GM23338 (cell line): ENCODE data around the gene XYLT1. TPM values are rescaled to one million over a fixed set of nuclear protein-coding genes. Genes with fewer than 3 reads are reported as not detected.

ENCODE experiments used
- ATAC-seq: fragments of 200-7000 bp; cut with Tn5 transposase; 3 replicates; pipeline ENCODE4 v1.9.1; 2020
- DNase-seq: peaks from one replicate; pipeline ENCODE4 v3.0.0-alpha.2; 2015; ENCODE audit warnings: low spot score
- H2AFZ ChIP-seq: fragments of 200-600 bp; sonication (generic); 2 replicates; pipeline ENCODE4 v1.8.0; 2016; ENCODE audit warnings: antibody characterized with exemption, mild to moderate bottlenecking, moderate library complexity
- H3F3A ChIP-seq: fragments of 200-600 bp; sonication (generic); replicated peaks from 2 replicates; pipeline ENCODE4 v1.8.0; 2017; ENCODE audit warnings: antibody characterized with exemption, mixed run types, low read depth
- H3K27ac ChIP-seq: fragments of 200-600 bp; sonication (generic); 2 replicates; pipeline ENCODE4 v1.6.1; 2016; ENCODE audit warnings: low read depth
- H3K27me3 ChIP-seq: fragments of 200-600 bp; sonication (generic); 2 replicates; pipeline ENCODE4 v1.8.0; 2016; ENCODE audit warnings: mild to moderate bottlenecking, mixed run types, moderate library complexity; ENCODE audit not compliant: insufficient read depth
- H3K36me3 ChIP-seq: fragments of 200-600 bp; sonication (generic); 2 replicates; pipeline ENCODE4 v1.8.0; 2016; ENCODE audit warnings: mild to moderate bottlenecking; ENCODE audit not compliant: insufficient read depth
- H3K4me1 ChIP-seq: fragments of 200-600 bp; sonication (generic); 2 replicates; pipeline ENCODE4 v1.8.0; 2016; ENCODE audit warnings: mild to moderate bottlenecking, moderate library complexity; ENCODE audit not compliant: insufficient read depth
- H3K4me2 ChIP-seq: fragments of 200-600 bp; sonication (generic); 2 replicates; pipeline ENCODE4 v1.7.1; 2017; ENCODE audit warnings: mixed run types
- H3K4me3 ChIP-seq: fragments of 200-600 bp; sonication (generic); 2 replicates; pipeline ENCODE4 v1.6.1; 2016; ENCODE audit warnings: mixed run types
- H3K79me2 ChIP-seq: fragments of 200-600 bp; sonication (generic); replicated peaks from 2 replicates; pipeline ENCODE4 v1.8.0; 2017; ENCODE audit warnings: mild to moderate bottlenecking; ENCODE audit not compliant: insufficient read depth
- H3K9me2 ChIP-seq: fragments of 200-600 bp; sonication (generic); 2 replicates; pipeline ENCODE4 v1.8.0; 2017; ENCODE audit not compliant: insufficient read depth
- H4K20me1 ChIP-seq: fragments of 200-600 bp; sonication (generic); replicated peaks from 2 replicates; pipeline ENCODE4 v1.8.0; 2017; ENCODE audit warnings: mild to moderate bottlenecking; ENCODE audit not compliant: insufficient read depth
- H3K27ac Mint-ChIP-seq: 2 replicates; pipeline ENCODE4 v1.8.0; 2020; ENCODE audit warnings: inconsistent platforms, mild to moderate bottlenecking, moderate library complexity, mixed read lengths
- H3K27me3 Mint-ChIP-seq: 3 replicates; pipeline ENCODE4 v1.8.0; 2022; ENCODE audit warnings: low read depth, mild to moderate bottlenecking, moderate library complexity, mixed read lengths, inconsistent platforms; ENCODE audit not compliant: insufficient read depth, poor library complexity
- H3K36me3 Mint-ChIP-seq: 3 replicates; pipeline ENCODE4 v1.8.0; 2021; ENCODE audit warnings: low read depth, mild to moderate bottlenecking, inconsistent platforms, moderate library complexity, mixed read lengths
- H3K4me1 Mint-ChIP-seq: 3 replicates; pipeline ENCODE4 v1.8.0; 2020; ENCODE audit warnings: mild to moderate bottlenecking, inconsistent platforms, mixed read lengths
- H3K4me3 Mint-ChIP-seq: 3 replicates; pipeline ENCODE4 v1.8.0; 2021; ENCODE audit warnings: moderate library complexity, mild to moderate bottlenecking, inconsistent platforms, mixed read lengths
- H3K9me3 Mint-ChIP-seq: 3 replicates; pipeline ENCODE4 v1.8.0; 2020; ENCODE audit warnings: moderate library complexity, mild to moderate bottlenecking, inconsistent platforms, mixed read lengths
- CREB1 ChIP-seq: fragments of 250-450 bp; sonication (Bioruptor Pico); IDR thresholded peaks from 2 replicates; pipeline ENCODE4 v1.5.0; 2020; ENCODE audit warnings: low read depth, mild to moderate bottlenecking, moderate library complexity
- EZH2 ChIP-seq: fragments of 200-600 bp; sonication (generic); IDR thresholded peaks from one replicate; pipeline ENCODE4 v1.8.0; 2017; ENCODE audit warnings: antibody characterized with exemption, mild to moderate bottlenecking, low read depth; ENCODE audit not compliant: unreplicated experiment
- EZH2phosphoT487 ChIP-seq: fragments of 200-600 bp; sonication (generic); IDR thresholded peaks from one replicate; pipeline ENCODE4 v1.8.1; 2018; ENCODE audit warnings: antibody characterized with exemption; ENCODE audit not compliant: unreplicated experiment
- JUNB ChIP-seq: IDR thresholded peaks from one replicate; pipeline ENCODE4 v1.6.1; 2016; ENCODE audit warnings: antibody characterized with exemption; ENCODE audit not compliant: unreplicated experiment
- NANOG ChIP-seq: IDR thresholded peaks from 2 replicates; pipeline ENCODE4 v1.6.1; 2016; ENCODE audit warnings: antibody characterized with exemption, borderline replicate concordance
- POLR2AphosphoS5 ChIP-seq: IDR thresholded peaks from 2 replicates; pipeline ENCODE4 v1.6.1; 2016; ENCODE audit warnings: antibody characterized with exemption, low read depth
- STAT1 ChIP-seq: IDR thresholded peaks from one replicate; pipeline ENCODE4 v1.6.1; 2016; ENCODE audit warnings: antibody characterized with exemption; ENCODE audit not compliant: unreplicated experiment
- ZNF114 ChIP-seq: fragments of 250-450 bp; sonication (Bioruptor Pico); IDR thresholded peaks from 2 replicates; pipeline ENCODE4 v1.5.0; 2020; ENCODE audit warnings: mild to moderate bottlenecking, moderate library complexity
- ZNF331 ChIP-seq: fragments of 250-450 bp; sonication (Bioruptor Pico); IDR thresholded peaks from 2 replicates; pipeline ENCODE4 v1.5.0; 2020; ENCODE audit warnings: low read depth, mild to moderate bottlenecking, moderate library complexity
- polyA plus RNA-seq: library from polyadenylated mRNA; unstranded; fragments of >200 nt; fragmentation: Nextera tagmentation; extraction: Ambion mirVana; gene quantifications from 2 replicates; pipeline ENCODE4 v1.2.1, GENCODE V29; 2016
- total RNA-seq: library from RNA; depleted of rRNA; stranded (reverse); fragments of >200 nt; shearing (Covaris generic); gene quantifications from 2 replicates; pipeline ENCODE4 v1.2.3, GENCODE V29; 2014
- TF ChIP-seq, protein P1 (sequence below), 2 experiments: fragments of 200-600 bp in 1 of 2; sonication (generic) in 1 of 2; conservative IDR thresholded peaks; 2 replicates each; pipeline versions ENCODE4 v1.5.1 to v1.6.1; 2016 to 2017; ENCODE audit warnings: antibody characterized with exemption in 2 of 2, low read depth in 2 of 2, mild to moderate bottlenecking in 2 of 2, moderate library complexity in 1 of 2
- TF ChIP-seq, protein P2 (sequence below): IDR thresholded peaks from one replicate; pipeline ENCODE4 v1.6.1; 2018; ENCODE audit warnings: antibody characterized with exemption; ENCODE audit not compliant: unreplicated experiment
- TF ChIP-seq, protein P3 (sequence below): IDR thresholded peaks from 2 replicates; pipeline ENCODE4 v1.6.1; 2016; ENCODE audit warnings: antibody characterized with exemption
- TF ChIP-seq, protein P4 (sequence below): fragments of 250-450 bp; sonication (Bioruptor Pico); IDR thresholded peaks from 2 replicates; pipeline ENCODE4 v1.5.0; 2020; ENCODE audit warnings: mild to moderate bottlenecking, moderate library complexity

Gene XYLT1
- total and polyA plus RNA-seq, 2 experiments from 2014 or later: 3.5 to 24.7 TPM

DNA sequence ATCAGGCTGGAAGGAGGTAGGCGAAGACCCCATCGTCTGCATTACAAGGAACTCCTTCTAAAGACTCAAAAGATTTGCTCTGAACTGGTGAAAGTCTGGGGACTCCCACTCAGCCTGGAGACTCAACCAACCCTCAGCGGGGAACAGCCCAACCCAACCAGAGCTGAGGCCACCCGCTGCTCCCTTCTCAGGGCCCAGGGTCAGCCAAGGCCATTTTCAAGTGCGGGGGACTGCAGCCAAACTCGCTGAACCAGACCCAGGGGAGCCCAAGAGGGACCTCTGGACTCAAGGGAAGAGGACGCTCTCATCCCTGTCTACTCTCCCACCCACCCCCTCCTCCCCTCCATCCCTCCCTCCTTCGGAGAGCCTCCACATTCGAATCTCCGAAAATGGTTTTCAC is 24.1 kb downstream of the XYLT1 start:
- Histone ChIP-seq H3K36me3 (no peaks in the 10 kb centered on the region), H4K20me1 (no peaks in the 10 kb centered on the region; the same call in 1 of the 2 replicates), H3K27ac (no peak overlapping the region), H2AFZ (no peak overlapping the region), H3K79me2 (peaks cover 45% of the 10 kb centered on the region), H3K27me3 (no peaks in the 10 kb centered on the region), H3K9me2 (0 out of 2 replicates have a peak, but pooled peaks cover 3% of the 10 kb centered on the region), H3K4me2 (0 out of 2 replicates have a peak overlapping the region, but pooled peaks have one; percentile 38), H3F3A (no peaks in the 10 kb centered on the region), H3K4me3 (no peak overlapping the region), H3K4me1 (peaks cover 12% of the 10 kb centered on the region)
- peak; percentile 75 for ATAC-seq
- DNase-seq: no peak
- TF ChIP-seq ZNF114 (CRISPR knock-in tag) (no peak), JUNB (no peak), NANOG (no peak), EZH2 (no peak), POLR2AphosphoS5 (no peak), ZNF331 (no peak), STAT1 (no peak), CREB1 (CRISPR knock-in tag) (no peak), EZH2phosphoT487 (no peak)
- TF ChIP-seq, protein P1, sequence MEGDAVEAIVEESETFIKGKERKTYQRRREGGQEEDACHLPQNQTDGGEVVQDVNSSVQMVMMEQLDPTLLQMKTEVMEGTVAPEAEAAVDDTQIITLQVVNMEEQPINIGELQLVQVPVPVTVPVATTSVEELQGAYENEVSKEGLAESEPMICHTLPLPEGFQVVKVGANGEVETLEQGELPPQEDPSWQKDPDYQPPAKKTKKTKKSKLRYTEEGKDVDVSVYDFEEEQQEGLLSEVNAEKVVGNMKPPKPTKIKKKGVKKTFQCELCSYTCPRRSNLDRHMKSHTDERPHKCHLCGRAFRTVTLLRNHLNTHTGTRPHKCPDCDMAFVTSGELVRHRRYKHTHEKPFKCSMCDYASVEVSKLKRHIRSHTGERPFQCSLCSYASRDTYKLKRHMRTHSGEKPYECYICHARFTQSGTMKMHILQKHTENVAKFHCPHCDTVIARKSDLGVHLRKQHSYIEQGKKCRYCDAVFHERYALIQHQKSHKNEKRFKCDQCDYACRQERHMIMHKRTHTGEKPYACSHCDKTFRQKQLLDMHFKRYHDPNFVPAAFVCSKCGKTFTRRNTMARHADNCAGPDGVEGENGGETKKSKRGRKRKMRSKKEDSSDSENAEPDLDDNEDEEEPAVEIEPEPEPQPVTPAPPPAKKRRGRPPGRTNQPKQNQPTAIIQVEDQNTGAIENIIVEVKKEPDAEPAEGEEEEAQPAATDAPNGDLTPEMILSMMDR (conservative IDR thresholded peaks at IDR 0.05; ENCODE audit: low read depth in 2 of 2): no peak
- TF ChIP-seq, protein P2, sequence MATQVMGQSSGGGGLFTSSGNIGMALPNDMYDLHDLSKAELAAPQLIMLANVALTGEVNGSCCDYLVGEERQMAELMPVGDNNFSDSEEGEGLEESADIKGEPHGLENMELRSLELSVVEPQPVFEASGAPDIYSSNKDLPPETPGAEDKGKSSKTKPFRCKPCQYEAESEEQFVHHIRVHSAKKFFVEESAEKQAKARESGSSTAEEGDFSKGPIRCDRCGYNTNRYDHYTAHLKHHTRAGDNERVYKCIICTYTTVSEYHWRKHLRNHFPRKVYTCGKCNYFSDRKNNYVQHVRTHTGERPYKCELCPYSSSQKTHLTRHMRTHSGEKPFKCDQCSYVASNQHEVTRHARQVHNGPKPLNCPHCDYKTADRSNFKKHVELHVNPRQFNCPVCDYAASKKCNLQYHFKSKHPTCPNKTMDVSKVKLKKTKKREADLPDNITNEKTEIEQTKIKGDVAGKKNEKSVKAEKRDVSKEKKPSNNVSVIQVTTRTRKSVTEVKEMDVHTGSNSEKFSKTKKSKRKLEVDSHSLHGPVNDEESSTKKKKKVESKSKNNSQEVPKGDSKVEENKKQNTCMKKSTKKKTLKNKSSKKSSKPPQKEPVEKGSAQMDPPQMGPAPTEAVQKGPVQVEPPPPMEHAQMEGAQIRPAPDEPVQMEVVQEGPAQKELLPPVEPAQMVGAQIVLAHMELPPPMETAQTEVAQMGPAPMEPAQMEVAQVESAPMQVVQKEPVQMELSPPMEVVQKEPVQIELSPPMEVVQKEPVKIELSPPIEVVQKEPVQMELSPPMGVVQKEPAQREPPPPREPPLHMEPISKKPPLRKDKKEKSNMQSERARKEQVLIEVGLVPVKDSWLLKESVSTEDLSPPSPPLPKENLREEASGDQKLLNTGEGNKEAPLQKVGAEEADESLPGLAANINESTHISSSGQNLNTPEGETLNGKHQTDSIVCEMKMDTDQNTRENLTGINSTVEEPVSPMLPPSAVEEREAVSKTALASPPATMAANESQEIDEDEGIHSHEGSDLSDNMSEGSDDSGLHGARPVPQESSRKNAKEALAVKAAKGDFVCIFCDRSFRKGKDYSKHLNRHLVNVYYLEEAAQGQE: no peak
- TF ChIP-seq, protein P3, sequence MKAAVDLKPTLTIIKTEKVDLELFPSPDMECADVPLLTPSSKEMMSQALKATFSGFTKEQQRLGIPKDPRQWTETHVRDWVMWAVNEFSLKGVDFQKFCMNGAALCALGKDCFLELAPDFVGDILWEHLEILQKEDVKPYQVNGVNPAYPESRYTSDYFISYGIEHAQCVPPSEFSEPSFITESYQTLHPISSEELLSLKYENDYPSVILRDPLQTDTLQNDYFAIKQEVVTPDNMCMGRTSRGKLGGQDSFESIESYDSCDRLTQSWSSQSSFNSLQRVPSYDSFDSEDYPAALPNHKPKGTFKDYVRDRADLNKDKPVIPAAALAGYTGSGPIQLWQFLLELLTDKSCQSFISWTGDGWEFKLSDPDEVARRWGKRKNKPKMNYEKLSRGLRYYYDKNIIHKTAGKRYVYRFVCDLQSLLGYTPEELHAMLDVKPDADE: no peak
- TF ChIP-seq, protein P4, sequence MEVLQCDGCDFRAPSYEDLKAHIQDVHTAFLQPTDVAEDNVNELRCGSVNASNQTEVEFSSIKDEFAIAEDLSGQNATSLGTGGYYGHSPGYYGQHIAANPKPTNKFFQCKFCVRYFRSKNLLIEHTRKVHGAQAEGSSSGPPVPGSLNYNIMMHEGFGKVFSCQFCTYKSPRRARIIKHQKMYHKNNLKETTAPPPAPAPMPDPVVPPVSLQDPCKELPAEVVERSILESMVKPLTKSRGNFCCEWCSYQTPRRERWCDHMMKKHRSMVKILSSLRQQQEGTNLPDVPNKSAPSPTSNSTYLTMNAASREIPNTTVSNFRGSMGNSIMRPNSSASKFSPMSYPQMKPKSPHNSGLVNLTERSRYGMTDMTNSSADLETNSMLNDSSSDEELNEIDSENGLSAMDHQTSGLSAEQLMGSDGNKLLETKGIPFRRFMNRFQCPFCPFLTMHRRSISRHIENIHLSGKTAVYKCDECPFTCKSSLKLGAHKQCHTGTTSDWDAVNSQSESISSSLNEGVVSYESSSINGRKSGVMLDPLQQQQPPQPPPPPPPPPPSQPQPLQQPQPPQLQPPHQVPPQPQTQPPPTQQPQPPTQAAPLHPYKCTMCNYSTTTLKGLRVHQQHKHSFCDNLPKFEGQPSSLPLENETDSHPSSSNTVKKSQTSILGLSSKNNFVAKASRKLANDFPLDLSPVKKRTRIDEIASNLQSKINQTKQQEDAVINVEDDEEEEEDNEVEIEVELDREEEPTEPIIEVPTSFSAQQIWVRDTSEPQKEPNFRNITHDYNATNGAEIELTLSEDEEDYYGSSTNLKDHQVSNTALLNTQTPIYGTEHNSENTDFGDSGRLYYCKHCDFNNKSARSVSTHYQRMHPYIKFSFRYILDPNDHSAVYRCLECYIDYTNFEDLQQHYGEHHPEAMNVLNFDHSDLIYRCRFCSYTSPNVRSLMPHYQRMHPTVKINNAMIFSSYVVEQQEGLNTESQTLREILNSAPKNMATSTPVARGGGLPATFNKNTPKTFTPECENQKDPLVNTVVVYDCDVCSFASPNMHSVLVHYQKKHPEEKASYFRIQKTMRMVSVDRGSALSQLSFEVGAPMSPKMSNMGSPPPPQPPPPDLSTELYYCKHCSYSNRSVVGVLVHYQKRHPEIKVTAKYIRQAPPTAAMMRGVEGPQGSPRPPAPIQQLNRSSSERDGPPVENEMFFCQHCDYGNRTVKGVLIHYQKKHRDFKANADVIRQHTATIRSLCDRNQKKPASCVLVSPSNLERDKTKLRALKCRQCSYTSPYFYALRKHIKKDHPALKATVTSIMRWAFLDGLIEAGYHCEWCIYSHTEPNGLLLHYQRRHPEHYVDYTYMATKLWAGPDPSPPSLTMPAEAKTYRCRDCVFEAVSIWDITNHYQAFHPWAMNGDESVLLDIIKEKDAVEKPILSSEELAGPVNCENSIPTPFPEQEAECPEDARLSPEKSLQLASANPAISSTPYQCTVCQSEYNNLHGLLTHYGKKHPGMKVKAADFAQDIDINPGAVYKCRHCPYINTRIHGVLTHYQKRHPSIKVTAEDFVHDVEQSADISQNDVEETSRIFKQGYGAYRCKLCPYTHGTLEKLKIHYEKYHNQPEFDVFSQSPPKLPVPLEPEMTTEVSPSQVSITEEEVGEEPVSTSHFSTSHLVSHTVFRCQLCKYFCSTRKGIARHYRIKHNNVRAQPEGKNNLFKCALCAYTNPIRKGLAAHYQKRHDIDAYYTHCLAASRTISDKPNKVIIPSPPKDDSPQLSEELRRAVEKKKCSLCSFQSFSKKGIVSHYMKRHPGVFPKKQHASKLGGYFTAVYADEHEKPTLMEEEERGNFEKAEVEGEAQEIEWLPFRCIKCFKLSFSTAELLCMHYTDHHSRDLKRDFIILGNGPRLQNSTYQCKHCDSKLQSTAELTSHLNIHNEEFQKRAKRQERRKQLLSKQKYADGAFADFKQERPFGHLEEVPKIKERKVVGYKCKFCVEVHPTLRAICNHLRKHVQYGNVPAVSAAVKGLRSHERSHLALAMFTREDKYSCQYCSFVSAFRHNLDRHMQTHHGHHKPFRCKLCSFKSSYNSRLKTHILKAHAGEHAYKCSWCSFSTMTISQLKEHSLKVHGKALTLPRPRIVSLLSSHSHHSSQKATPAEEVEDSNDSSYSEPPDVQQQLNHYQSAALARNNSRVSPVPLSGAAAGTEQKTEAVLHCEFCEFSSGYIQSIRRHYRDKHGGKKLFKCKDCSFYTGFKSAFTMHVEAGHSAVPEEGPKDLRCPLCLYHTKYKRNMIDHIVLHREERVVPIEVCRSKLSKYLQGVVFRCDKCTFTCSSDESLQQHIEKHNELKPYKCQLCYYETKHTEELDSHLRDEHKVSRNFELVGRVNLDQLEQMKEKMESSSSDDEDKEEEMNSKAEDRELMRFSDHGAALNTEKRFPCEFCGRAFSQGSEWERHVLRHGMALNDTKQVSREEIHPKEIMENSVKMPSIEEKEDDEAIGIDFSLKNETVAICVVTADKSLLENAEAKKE (CRISPR knock-in tag): no peak
- Mint-ChIP-seq H3K4me3 (no peak overlapping the region), H3K27ac (no peak overlapping the region; the same call in 1 of the 2 replicates), H3K9me3 (no peaks in the 10 kb centered on the region), H3K36me3 (peaks cover 16% of the 10 kb centered on the region; the same call in 2 of the 3 replicates), H3K4me1 (peaks cover 22% of the 10 kb centered on the region; the same call in 2 of the 3 replicates), H3K27me3 (no peaks in the 10 kb centered on the region)
